GM12878 (cell line): Measurements from ENCODE around the gene EVI5L.

Experiments
- CHD2 ChIP-seq: IDR thresholded peaks from 2 replicates; pipeline ENCODE4 v1.6.1; 2011; ENCODE audit warnings: low read depth, low read length, improper control_type of control experiment, borderline replicate concordance
- ZNF217 ChIP-seq: fragments of 450-650 bp; IDR thresholded peaks from 2 replicates; pipeline ENCODE4 v1.6.1; 2017; ENCODE audit warnings: antibody characterized with exemption, mild to moderate bottlenecking

GRCh38 chr19:7787602-7788177, 42.3 kb upstream of the EVI5L start:
- TF ChIP-seq ZNF217 (no peak), CHD2 (no peak)
